ENCODE data around the gene TBL1Y. TPM values are rescaled to one million over a fixed set of nuclear protein-coding genes. Genes with fewer than 3 reads are reported as not detected.

TBL1Y gene
- total RNA-seq, result not detected in 2 replicates

GRCh38 chrY:6910372-6911252 lies at the start of gene TBL1Y:
TSS of gene TBL1Y (plus strand) at chrY:6910697. CDS start at chrY:7025085, 114,388 bp downstream.

GRCh38 chrY:6911253-6911881 lies 870 bp downstream of the TBL1Y start, which contains the start of gene AMELY:
TSS of gene AMELY (minus strand) at chrY:6911752. CDS start at chrY:6872608, 39,144 bp downstream.

Other genes starting within 250 kb of the TBL1Y start
- not detected in 2 replicates for gene AMELY, start 1.1 kb downstream of the TBL1Y start, total RNA-seq

Measured in cardiac atrium fibroblast (primary cell).